NT2/D1 (cell line): Measurements from ENCODE around the gene LRP8.

Experiments used
- DNase-seq: peaks from one replicate; pipeline ENCODE4 v3.0.0-alpha.2; 2011; ENCODE audit warnings: low read depth, low spot score
- H3K27me3 ChIP-seq: 2 replicates; pipeline ENCODE4 v1.6.0; 2011; ENCODE audit warnings: mild to moderate bottlenecking; ENCODE audit not compliant: insufficient read length, insufficient read depth
- H3K36me3 ChIP-seq: 2 replicates; pipeline ENCODE4 v1.6.1; 2011; ENCODE audit warnings: mild to moderate bottlenecking, low read length, mixed read lengths; ENCODE audit not compliant: insufficient read depth, insufficient read length
- H3K4me1 ChIP-seq: 2 replicates; pipeline ENCODE4 v1.5.1; 2011; ENCODE audit not compliant: insufficient read depth, insufficient read length
- H3K4me3 ChIP-seq: 2 replicates; pipeline ENCODE4 v1.5.1; 2011; ENCODE audit warnings: low read depth; ENCODE audit not compliant: insufficient read length
- H3K9ac ChIP-seq: 2 replicates; pipeline ENCODE4 v1.6.0; 2011; ENCODE audit warnings: low read depth; ENCODE audit not compliant: insufficient read length
- H3K9me3 ChIP-seq: 2 replicates; pipeline ENCODE4 v1.5.1; 2011; ENCODE audit warnings: mild to moderate bottlenecking, low read length; ENCODE audit not compliant: insufficient read depth
- SUZ12 ChIP-seq: IDR thresholded peaks from 2 replicates; pipeline ENCODE4 v1.6.1; 2011; ENCODE audit not compliant: insufficient read length, insufficient read depth; ENCODE audit errors: extremely low read depth
- YY1 ChIP-seq: IDR thresholded peaks from 2 replicates; pipeline ENCODE4 v1.6.1; 2011; ENCODE audit not compliant: insufficient read length, insufficient read depth
- ZNF274 ChIP-seq: IDR thresholded peaks from 2 replicates; pipeline ENCODE4 v1.6.1; 2011; ENCODE audit warnings: mild to moderate bottlenecking, low read depth, low read length

Gene LRP8

DNA sequence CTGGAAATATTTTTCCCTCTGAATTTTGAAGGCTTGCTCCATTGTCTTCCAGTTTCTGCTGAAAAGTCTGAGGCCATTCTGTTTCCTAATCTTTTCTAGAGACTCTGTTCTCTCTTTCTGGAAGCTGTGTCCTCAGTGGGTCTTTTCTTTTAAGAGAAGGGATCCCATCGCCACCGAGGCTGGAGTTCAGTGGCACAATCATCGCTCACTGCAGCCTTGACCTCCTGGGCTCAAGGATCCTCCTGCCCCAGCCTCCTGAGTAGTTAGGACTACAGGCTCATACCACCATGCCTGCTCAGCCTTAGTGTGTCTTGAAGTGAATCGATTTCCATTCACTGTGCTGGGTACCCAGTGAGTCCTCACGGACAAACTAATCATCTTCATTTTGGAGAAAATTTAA is 9.6 kb upstream of the LRP8 start:
- no peak for DNase-seq
- Histone ChIP-seq H3K9me3 (peaks cover 6% of the 10 kb centered on the region; the same call in 1 of the 2 replicates), H3K9ac (no peak overlapping the region), H3K27me3 (no peaks in the 10 kb centered on the region), H3K4me3 (no peak overlapping the region), H3K36me3 (peaks cover 12% of the 10 kb centered on the region), H3K4me1 (peaks cover 5% of the 10 kb centered on the region)
- TF ChIP-seq SUZ12, result no peak
- TF ChIP-seq ZNF274, result no peak
- TF ChIP-seq YY1, result no peak

DNA sequence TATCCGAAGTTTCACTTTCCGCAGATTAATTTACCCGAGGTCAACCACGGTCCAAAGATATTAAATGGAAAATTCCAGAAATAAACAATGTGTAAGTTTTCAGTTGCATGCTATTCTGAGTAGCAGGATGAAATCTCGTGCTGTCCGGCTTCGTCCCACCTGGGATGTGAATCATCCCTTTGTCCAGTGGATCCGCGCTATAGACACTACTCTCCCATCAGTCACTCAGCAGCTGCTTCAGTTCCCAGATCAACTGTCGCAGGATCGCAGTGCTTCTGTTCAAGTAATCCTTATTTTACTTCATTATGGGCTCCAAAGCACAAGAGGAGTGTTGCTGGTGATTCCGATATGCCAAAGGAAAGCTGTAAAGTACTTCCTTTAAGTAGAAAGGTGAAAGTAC is 8.3 kb upstream of the LRP8 start:
- DNase-seq, result no peak
- no peaks in the 10 kb centered on the region for H3K27me3 ChIP-seq
- TF ChIP-seq ZNF274, result no peak
- TF ChIP-seq YY1, result no peak
- no peak for TF ChIP-seq SUZ12

DNA sequence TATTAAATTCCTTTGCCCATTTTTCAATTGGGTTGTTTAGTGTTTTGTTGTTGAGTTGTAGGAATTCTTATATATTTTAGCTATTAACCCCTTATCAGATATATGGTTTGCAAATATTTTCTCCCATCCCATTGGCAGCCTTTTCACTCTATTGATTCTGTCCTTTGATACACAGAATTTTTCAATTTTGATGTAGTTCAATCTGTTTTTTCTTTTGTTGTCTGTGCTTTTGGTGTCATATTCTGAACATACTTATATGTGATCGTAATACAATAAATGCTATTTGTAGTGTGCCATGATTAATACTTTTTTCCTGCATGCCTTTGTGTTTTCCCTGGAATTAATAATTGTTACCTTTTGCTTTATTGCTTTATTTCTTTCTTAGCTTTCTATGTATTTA is 7.8 kb upstream of the LRP8 start:
- Histone ChIP-seq H3K27me3 (no peaks in the 10 kb centered on the region), H3K4me3 (no peak overlapping the region), H3K9me3 (no peaks in the 10 kb centered on the region), H3K4me1 (peaks cover 5% of the 10 kb centered on the region), H3K36me3 (peaks cover 20% of the 10 kb centered on the region), H3K9ac (no peak overlapping the region)
- no peak for DNase-seq
- TF ChIP-seq ZNF274 (no peak), SUZ12 (no peak), YY1 (no peak)

More for the DNA sequence above, 8.3 kb upstream of the LRP8 start:
- Histone ChIP-seq H3K9me3 (peaks cover 4% of the 10 kb centered on the region; the same call in 1 of the 2 replicates), H3K4me1 (peaks cover 5% of the 10 kb centered on the region), H3K4me3 (no peak overlapping the region), H3K36me3 (peaks cover 20% of the 10 kb centered on the region), H3K9ac (no peak overlapping the region)

DNA sequence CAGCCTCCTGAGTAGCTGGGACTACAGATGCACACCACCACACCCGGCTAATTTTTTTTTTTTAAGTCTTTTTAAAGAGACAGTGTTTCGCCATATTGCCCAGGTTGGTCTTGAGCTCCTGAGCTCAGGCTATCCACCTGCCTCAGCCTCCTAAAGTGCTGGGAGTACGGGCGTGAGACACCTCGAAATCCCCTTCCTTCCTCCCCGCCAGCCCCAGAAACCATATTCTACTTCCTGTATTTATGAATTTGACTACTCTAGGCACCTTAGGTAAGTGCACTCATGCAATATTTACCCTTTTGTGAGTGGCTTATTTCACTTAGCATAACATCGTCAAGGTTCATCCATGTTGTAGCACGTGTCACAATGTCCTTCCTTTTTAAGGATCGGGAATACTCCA is 6.9 kb upstream of the LRP8 start:
- Histone ChIP-seq H3K9me3 (no peaks in the 10 kb centered on the region), H3K9ac (no peak overlapping the region), H3K4me3 (no peak overlapping the region), H3K27me3 (peaks cover 2% of the 10 kb centered on the region), H3K36me3 (peaks cover 20% of the 10 kb centered on the region), H3K4me1 (no peaks in the 10 kb centered on the region)
- no peak for DNase-seq
- TF ChIP-seq SUZ12, result no peak

DNA sequence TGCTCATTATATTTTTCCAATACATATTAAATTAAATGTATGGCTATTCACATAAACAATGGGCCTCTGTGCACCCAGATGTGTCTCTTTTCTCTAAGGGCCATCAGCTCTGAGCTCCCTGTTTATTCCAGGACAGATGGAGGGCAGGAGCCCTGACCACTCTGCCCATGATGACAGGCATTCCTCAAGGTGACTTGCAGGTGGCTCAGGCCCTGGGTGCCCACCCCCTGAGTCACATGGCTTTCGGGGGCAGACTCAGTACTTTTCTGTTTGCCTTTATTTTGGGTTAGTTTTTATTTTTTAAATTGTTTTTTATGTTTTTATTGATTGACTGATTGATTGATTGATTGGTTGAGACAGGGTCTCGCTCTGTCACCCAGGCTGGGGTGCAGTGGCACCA is 6.4 kb upstream of the LRP8 start:
- no peak overlapping the region for H3K4me3 ChIP-seq
- H3K4me1 ChIP-seq, result no peaks in the 10 kb centered on the region
- no peaks in the 10 kb centered on the region for H3K9me3 ChIP-seq
- H3K36me3 ChIP-seq, result peaks cover 20% of the 10 kb centered on the region
- no peak overlapping the region for H3K9ac ChIP-seq
- peaks cover 7% of the 10 kb centered on the region for H3K27me3 ChIP-seq
- TF ChIP-seq SUZ12, result no peak
- no peak for TF ChIP-seq YY1
- no peak for TF ChIP-seq ZNF274
- no peak for DNase-seq

DNA sequence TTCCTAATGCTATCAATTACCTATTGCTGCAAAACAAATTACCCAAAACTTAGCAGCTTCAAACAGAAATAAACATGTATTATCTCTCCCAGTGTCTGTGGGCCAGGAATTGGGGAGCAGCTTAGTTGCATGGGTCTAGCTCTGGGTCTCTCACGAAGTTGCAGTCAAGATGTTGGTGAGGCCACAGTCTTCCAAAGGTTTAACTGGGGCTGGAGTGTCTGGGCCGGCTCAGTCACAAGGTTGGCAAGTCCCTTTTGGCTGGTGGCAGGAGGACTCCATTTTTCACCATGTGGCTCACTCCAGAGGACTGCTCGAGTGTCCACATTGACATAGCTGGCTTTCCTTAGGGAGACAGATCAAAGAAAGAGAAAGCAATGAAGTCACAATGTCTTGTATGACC is 5.0 kb upstream of the LRP8 start:
- Histone ChIP-seq H3K4me3 (no peak overlapping the region), H3K9me3 (no peaks in the 10 kb centered on the region), H3K36me3 (peaks cover 20% of the 10 kb centered on the region), H3K9ac (no peak overlapping the region), H3K27me3 (peaks cover 11% of the 10 kb centered on the region), H3K4me1 (peaks cover 5% of the 10 kb centered on the region)
- TF ChIP-seq ZNF274, result no peak
- TF ChIP-seq YY1, result no peak
- TF ChIP-seq SUZ12, result no peak
- no peak for DNase-seq

DNA sequence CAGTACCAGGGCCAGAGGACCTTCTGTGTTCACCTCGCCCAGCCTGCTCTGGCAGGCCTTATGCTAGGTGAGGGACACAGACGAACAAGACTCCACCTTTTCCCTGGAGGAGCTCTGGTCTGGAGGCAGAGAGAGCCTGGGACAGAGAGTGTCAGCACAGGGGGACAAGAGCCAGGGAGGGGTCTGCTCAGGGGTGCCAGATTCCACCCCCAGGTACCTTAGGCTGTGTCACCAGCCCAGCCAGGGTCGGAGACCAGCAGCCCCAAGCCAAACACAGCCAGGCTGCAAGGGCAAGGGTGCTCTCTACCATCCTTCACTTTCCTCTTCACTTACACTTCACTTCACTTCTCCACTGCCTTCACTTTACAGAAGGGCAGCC is 4.3 kb upstream of the LRP8 start:
- TF ChIP-seq ZNF274 (no peak), SUZ12 (no peak), YY1 (no peak)
- peaks cover 5% of the 10 kb centered on the region for H3K4me1 ChIP-seq
- peaks cover 20% of the 10 kb centered on the region for H3K36me3 ChIP-seq
- no peak overlapping the region for H3K9ac ChIP-seq
- DNase-seq, result no peak
- no peak overlapping the region for H3K4me3 ChIP-seq
- peaks cover 11% of the 10 kb centered on the region for H3K27me3 ChIP-seq
- H3K9me3 ChIP-seq, result no peaks in the 10 kb centered on the region
